Activated B cell treated with CpG ODN at 0.5 μM for 24 hours (primary cell): Measurements from ENCODE around the gene ZNF844. TPM values are rescaled to one million over a fixed set of nuclear protein-coding genes. Genes with fewer than 3 reads are reported as not detected.
"Not testable (repeated sequence)": the region's sequence is repeated elsewhere in the genome, so short reads cannot be mapped to it uniquely, and the experiment has no call there.

Experiments
- ATAC-seq: fragments of 200-7000 bp; cut with Tn5 transposase; one replicate; pipeline ENCODE4 v1.10.0; 2021; ENCODE audit warnings: low read depth, mild to moderate bottlenecking, moderate library complexity
- CTCF ChIA-PET: fragments of 350-600 bp; sonication (Branson Sonifier 250); formaldehyde crosslinking; loops from one replicate; lab custom pipeline; 2021; ENCODE audit warnings: antibody characterized with exemption; lab: Charles Lee
- POLR2A ChIA-PET: fragments of 350-600 bp; sonication (Branson Sonifier 250); formaldehyde crosslinking; loops from one replicate; lab custom pipeline; 2021; ENCODE audit warnings: antibody characterized with exemption; lab: Charles Lee
- DNase-seq: peaks from one replicate; pipeline ENCODE4 v3.0.0; 2022
- H3K27ac Mint-ChIP-seq: one replicate; pipeline ENCODE4 v1.8.0; 2020; ENCODE audit warnings: mixed read lengths
- H3K27me3 Mint-ChIP-seq: one replicate; pipeline ENCODE4 v1.8.0; 2021; ENCODE audit warnings: mixed read lengths
- H3K36me3 Mint-ChIP-seq: one replicate; pipeline ENCODE4 v1.8.0; 2021; ENCODE audit warnings: low read depth, mixed read lengths
- H3K4me1 Mint-ChIP-seq: one replicate; pipeline ENCODE4 v1.8.0; 2021; ENCODE audit warnings: mixed read lengths
- H3K4me3 Mint-ChIP-seq: one replicate; pipeline ENCODE4 v1.8.0; 2020; ENCODE audit warnings: mild to moderate bottlenecking, mixed read lengths
- H3K9me3 Mint-ChIP-seq: one replicate; pipeline ENCODE4 v1.8.0; 2020; ENCODE audit warnings: mixed read lengths
- intact Hi-C: fragments of 100-400 bp; cut with micrococcal nuclease; formaldehyde crosslinking; loops from one replicate; pipeline ENCODE4 v1.15.1; 2024
- total RNA-seq: library from RNA; stranded (reverse); gene quantifications from 2 replicates; pipeline ENCODE4 v1.2.3, GENCODE V29; 2022
- TF ChIP-seq, protein P1 (sequence below): fragments of 200-600 bp; IDR thresholded peaks from one replicate; pipeline ENCODE4 v1.8.0; 2022; ENCODE audit warnings: antibody characterized with exemption, mild to moderate bottlenecking

The ZNF844 gene
- total RNA-seq, 1 donor from 2014 or later, result 27.7 TPM

GRCh38 chr19:12075538-12076139 lies 11.1 kb downstream of the ZNF844 start:
- CTCF ChIA-PET, result no interaction called here
- POLR2A ChIA-PET, result no interaction called here
- Mint-ChIP-seq H3K36me3 (peaks cover 77% of the 10 kb centered on the region), H3K4me3 (no peak overlapping the region), H3K9me3 (peaks cover 37% of the 10 kb centered on the region), H3K27me3 (no peaks in the 10 kb centered on the region), H3K4me1 (no peaks in the 10 kb centered on the region), H3K27ac (no peak overlapping the region)
- TF ChIP-seq, protein P1, sequence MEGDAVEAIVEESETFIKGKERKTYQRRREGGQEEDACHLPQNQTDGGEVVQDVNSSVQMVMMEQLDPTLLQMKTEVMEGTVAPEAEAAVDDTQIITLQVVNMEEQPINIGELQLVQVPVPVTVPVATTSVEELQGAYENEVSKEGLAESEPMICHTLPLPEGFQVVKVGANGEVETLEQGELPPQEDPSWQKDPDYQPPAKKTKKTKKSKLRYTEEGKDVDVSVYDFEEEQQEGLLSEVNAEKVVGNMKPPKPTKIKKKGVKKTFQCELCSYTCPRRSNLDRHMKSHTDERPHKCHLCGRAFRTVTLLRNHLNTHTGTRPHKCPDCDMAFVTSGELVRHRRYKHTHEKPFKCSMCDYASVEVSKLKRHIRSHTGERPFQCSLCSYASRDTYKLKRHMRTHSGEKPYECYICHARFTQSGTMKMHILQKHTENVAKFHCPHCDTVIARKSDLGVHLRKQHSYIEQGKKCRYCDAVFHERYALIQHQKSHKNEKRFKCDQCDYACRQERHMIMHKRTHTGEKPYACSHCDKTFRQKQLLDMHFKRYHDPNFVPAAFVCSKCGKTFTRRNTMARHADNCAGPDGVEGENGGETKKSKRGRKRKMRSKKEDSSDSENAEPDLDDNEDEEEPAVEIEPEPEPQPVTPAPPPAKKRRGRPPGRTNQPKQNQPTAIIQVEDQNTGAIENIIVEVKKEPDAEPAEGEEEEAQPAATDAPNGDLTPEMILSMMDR, result no peak
- intact Hi-C loops, result no loop called here
- ATAC-seq (no peak), DNase-seq (no peak)

GRCh38 chr19:12076331-12076730 lies 11.8 kb downstream of the ZNF844 start:
- H3K4me3 Mint-ChIP-seq, CTCF ChIA-PET: not testable (repeated sequence)

DNA sequence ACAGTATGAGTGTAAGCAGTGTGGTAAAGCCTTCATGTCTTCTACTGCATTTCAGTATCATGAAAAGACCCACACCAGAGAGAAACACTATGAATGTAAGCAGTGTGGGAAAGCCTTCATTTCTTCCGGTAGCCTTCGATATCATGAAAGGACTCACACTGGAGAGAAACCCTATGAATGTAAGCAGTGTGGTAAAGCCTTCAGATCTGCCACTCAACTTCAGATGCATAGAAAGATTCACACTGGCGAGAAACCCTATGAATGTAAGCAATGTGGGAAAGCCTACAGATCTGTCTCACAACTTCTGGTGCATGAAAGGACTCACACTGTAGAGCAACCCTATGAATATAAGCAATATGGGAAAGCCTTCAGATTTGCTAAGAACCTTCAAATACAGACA lies 12.8 kb downstream of the ZNF844 start:
- H3K36me3 Mint-ChIP-seq, result peaks cover 71% of the 10 kb centered on the region
- CTCF ChIA-PET, result no interaction called here
- no peak for DNase-seq

More at GRCh38 chr19:12076331-12076730, 11.8 kb downstream of the ZNF844 start:
- H3K27ac Mint-ChIP-seq, intact Hi-C loops, H3K27me3 Mint-ChIP-seq, H3K4me1 Mint-ChIP-seq, POLR2A ChIA-PET, DNase-seq, ATAC-seq: not testable (repeated sequence)
- Mint-ChIP-seq H3K9me3 (peaks cover 31% of the 10 kb centered on the region), H3K36me3 (peaks cover 74% of the 10 kb centered on the region)

GRCh38 chr19:12083336-12083735 lies 18.8 kb downstream of the ZNF844 start:
- ATAC-seq, H3K27ac Mint-ChIP-seq, intact Hi-C loops, CTCF ChIA-PET, H3K4me1 Mint-ChIP-seq, H3K27me3 Mint-ChIP-seq, DNase-seq, POLR2A ChIA-PET, H3K4me3 Mint-ChIP-seq, H3K9me3 Mint-ChIP-seq: not testable (repeated sequence)
- peaks cover 30% of the 10 kb centered on the region for H3K36me3 Mint-ChIP-seq

More for the DNA sequence above, 12.8 kb downstream of the ZNF844 start:
- intact Hi-C loops, result no loop called here
- Mint-ChIP-seq H3K4me1 (no peaks in the 10 kb centered on the region), H3K27ac (no peak overlapping the region), H3K9me3 (peaks cover 30% of the 10 kb centered on the region), H3K27me3 (no peaks in the 10 kb centered on the region), H3K4me3 (no peak overlapping the region)
- POLR2A ChIA-PET, result interaction anchor here (0.6 kb wide), 1 partner anchor 11 kb away, joined by 4 read pairs; no protein-coding TSS in a partner anchor
- no peak for ATAC-seq
- TF ChIP-seq, protein P1, result no peak

- ChIA-PET POLR2A (interaction anchor here (0.5 to 0.7 kb wide), 2 partner anchors 29 to 678 kb away, joined by 3 to 5 read pairs; no protein-coding TSS in a partner anchor), CTCF (interaction anchor here (0.7 kb wide), 1 partner anchor 126 kb away, joined by 3 read pairs; no protein-coding TSS in a partner anchor)
- no peak overlapping the region for H3K4me3 Mint-ChIP-seq
- peaks cover 5% of the 10 kb centered on the region for H3K9me3 Mint-ChIP-seq
- peaks cover 20% of the 10 kb centered on the region for H3K36me3 Mint-ChIP-seq
- DNase-seq, result no peak
- TF ChIP-seq, protein P1, result no peak
- no peaks in the 10 kb centered on the region for H3K27me3 Mint-ChIP-seq
- no peak for ATAC-seq
- intact Hi-C loops, result no loop called here
- no peak overlapping the region for H3K27ac Mint-ChIP-seq
- H3K4me1 Mint-ChIP-seq, result no peaks in the 10 kb centered on the region
Measured at GRCh38 chr19:12085074-12085818, 20.7 kb downstream of the ZNF844 start.

- CTCF ChIA-PET, result interaction anchor here (0.6 to 2.5 kb wide), 11 partner anchors 9 to 293 kb away, joined by 3 to 10 read pairs (median 3); partner anchors contain the start of genes ZNF20, ZNF491 and ZNF844
- Mint-ChIP-seq H3K4me1 (peaks cover 17% of the 10 kb centered on the region), H3K4me3 (no peak overlapping the region), H3K27me3 (peaks cover 3% of the 10 kb centered on the region), H3K9me3 (peaks cover 3% of the 10 kb centered on the region), H3K27ac (no peak overlapping the region), H3K36me3 (peaks cover 3% of the 10 kb centered on the region)
- ATAC-seq (peak; percentile 50), DNase-seq (peak; percentile 20)
- TF ChIP-seq, protein P1, result peak; percentile 47
- intact Hi-C loops, result loop anchor here (1.0 kb wide), 1 partner anchor 46 kb away; no protein-coding TSS in a partner anchor
- POLR2A ChIA-PET, result no interaction called here
Measured at GRCh38 chr19:12090807-12091206, 26.3 kb downstream of the ZNF844 start.
